K562 (cell line): ENCODE results near the gene MKLN1. TPM values are rescaled to one million over a fixed set of nuclear protein-coding genes. Genes with fewer than 3 reads are reported as not detected.

Experiments used
- ATAC-seq: fragments of 200-7000 bp; cut with Tn5 transposase; 3 replicates; pipeline ENCODE4 v1.9.1; 2020; ENCODE audit warnings: moderate library complexity
- BruUV-seq: library from RNA; stranded (reverse); fragments of 400-500 nt; replicated peaks from 2 replicates; lab custom pipeline; 2021; lab: Mats Ljungman, UMichigan
- CTCF ChIA-PET: fragments of 300-600 bp; formaldehyde crosslinking; extraction: SDS; loops from one replicate; lab custom pipeline; 2021; ENCODE audit warnings: low intra/inter-chr PET ratio; lab: Yijun Ruan, JAX
- POLR2A ChIA-PET: fragments of 300-600, 350-650 bp; sonication (Branson Sonifier 250); formaldehyde crosslinking; extraction: SDS; loops from one replicate; lab custom pipeline; 2021; ENCODE audit warnings: antibody characterized with exemption, inconsistent platforms; lab: Yijun Ruan, JAX
- DNase-seq, 4 experiments: peaks; one replicate each; pipeline versions ENCODE4 v3.0.0 to v3.0.0-alpha.2; 2011 to 2018; ENCODE audit warnings: low spot score in 3 of 4, mixed read lengths in 3 of 4; ENCODE audit errors: extremely low read depth in 1 of 4
- FAIRE-seq: peaks from 2 replicates; lab custom pipeline; 2011; peaks lifted over from hg19 to GRCh38; lab: Jason Lieb, UNC
- H2AFZ ChIP-seq: 2 replicates; pipeline ENCODE4 v1.6.0; 2011; ENCODE audit warnings: low read depth, low read length, control low read depth, inconsistent platforms
- H3K27ac ChIP-seq: fragments of 200-600 bp; 3 replicates; pipeline ENCODE4 v1.8.0; 2011; ENCODE audit warnings: low read depth, mild to moderate bottlenecking, control low read depth, inconsistent platforms, low read length, moderate library complexity, mixed read lengths; ENCODE audit errors: extremely low read depth
- H3K27me3 ChIP-seq, 2 experiments: fragments of 300-600 bp in 1 of 2; 2 replicates in 1 of 2; 3 replicates in 1 of 2; pipeline versions ENCODE4 v1.6.0 to v1.8.0; 2011; ENCODE audit warnings: inconsistent platforms in 2 of 2, low read length in 2 of 2, mild to moderate bottlenecking in 1 of 2, mixed read lengths in 1 of 2, moderate library complexity in 1 of 2; ENCODE audit not compliant: control insufficient read depth in 2 of 2, insufficient read depth in 2 of 2
- H3K36me3 ChIP-seq: fragments of 300-600 bp; 3 replicates; pipeline ENCODE4 v1.8.0; 2011; ENCODE audit warnings: mild to moderate bottlenecking, low read length, inconsistent platforms; ENCODE audit not compliant: control insufficient read depth, insufficient read depth
- H3K4me1 ChIP-seq, 2 experiments: fragments of 200-600 bp in 1 of 2; replicated peaks in 1 of 2; 2 replicates in 1 of 2; 3 replicates in 1 of 2; pipeline versions ENCODE4 v1.5.1 to v1.8.0; 2011; ENCODE audit warnings: inconsistent platforms in 2 of 2, low read length in 2 of 2, mild to moderate bottlenecking in 1 of 2, mixed read lengths in 1 of 2, moderate library complexity in 1 of 2; ENCODE audit not compliant: control insufficient read depth in 2 of 2, insufficient read depth in 2 of 2
- H3K4me2 ChIP-seq: 2 replicates; pipeline ENCODE4 v1.6.1; 2011; ENCODE audit warnings: low read length, control low read depth, inconsistent platforms, mixed read lengths; ENCODE audit not compliant: insufficient read depth
- H3K4me3 ChIP-seq: fragments of 200-600 bp; sonication (generic), shearing (Covaris generic); 2 replicates; pipeline ENCODE4 v1.5.1; 2016; ENCODE audit warnings: control low read depth, inconsistent platforms
- H3K79me2 ChIP-seq: fragments of 200-600 bp; 3 replicates; pipeline ENCODE4 v1.8.0; 2011; ENCODE audit warnings: low read length, inconsistent platforms; ENCODE audit not compliant: control insufficient read depth, insufficient read depth
- H3K9ac ChIP-seq, 2 experiments: 2 replicates each; pipeline versions ENCODE4 v1.6.0 to v1.6.1; 2011; ENCODE audit warnings: low read depth in 2 of 2, low read length in 2 of 2, control low read depth in 1 of 2, inconsistent platforms in 1 of 2, mild to moderate bottlenecking in 1 of 2, mixed read lengths in 1 of 2; ENCODE audit not compliant: insufficient read depth in 1 of 2
- H3K9me1 ChIP-seq: one replicate; pipeline ENCODE4 v1.6.0; 2011; ENCODE audit warnings: inconsistent platforms, mild to moderate bottlenecking, low read length, moderate library complexity; ENCODE audit not compliant: control insufficient read depth, insufficient read depth
- H3K9me3 ChIP-seq: replicated peaks from 2 replicates; pipeline ENCODE4 v1.5.1; 2011; ENCODE audit warnings: low read depth, low read length, inconsistent platforms; ENCODE audit not compliant: control insufficient read depth, insufficient read depth
- H4K20me1 ChIP-seq: replicated peaks from 2 replicates; pipeline ENCODE4 v1.6.1; 2011; ENCODE audit warnings: low read length, inconsistent platforms, mixed read lengths; ENCODE audit not compliant: control insufficient read depth, insufficient read depth
- BACH1 ChIP-seq: fragments of 200-800 bp; sonication (Bioruptor generic); IDR thresholded peaks from 2 replicates; pipeline ENCODE4 v1.6.1; 2016; ENCODE audit warnings: missing genetic modification characterization, missing compliant biosample characterization
- BDP1 ChIP-seq: IDR thresholded peaks from 3 replicates; pipeline ENCODE4 v1.6.1; 2011; ENCODE audit not compliant: insufficient read length, insufficient read depth
- CBFA2T2 ChIP-seq: fragments of 450-650 bp; conservative IDR thresholded peaks from 2 replicates; pipeline ENCODE4 v1.6.1; 2017; ENCODE audit warnings: mild to moderate bottlenecking
- CREM ChIP-seq: IDR thresholded peaks from 2 replicates; pipeline ENCODE4 v1.6.1; 2014; ENCODE audit warnings: antibody characterized with exemption, low read depth
- EHMT2 ChIP-seq: fragments of 450-650 bp; IDR thresholded peaks from 2 replicates; pipeline ENCODE4 v1.6.1; 2018; ENCODE audit warnings: antibody characterized with exemption
- GATAD2B ChIP-seq: fragments of 450-650 bp; IDR thresholded peaks from 2 replicates; pipeline ENCODE4 v1.6.1; 2017; ENCODE audit warnings: mild to moderate bottlenecking, borderline replicate concordance
- HMGN3 ChIP-seq: IDR thresholded peaks from 2 replicates; pipeline ENCODE4 v1.6.1; 2011; ENCODE audit warnings: borderline replicate concordance, low read depth, mild to moderate bottlenecking, mixed read lengths, low read length; ENCODE audit not compliant: insufficient read length; ENCODE audit errors: extremely low read depth
- HNRNPK ChIP-seq: fragments of 200-400 bp; formaldehyde crosslinking; IDR thresholded peaks from one replicate; pipeline ENCODE4 v1.6.1; 2018; ENCODE audit warnings: mild to moderate bottlenecking, low read depth, low read length; ENCODE audit not compliant: poor library complexity, severe bottlenecking
- MCM3 ChIP-seq: fragments of 450-650 bp; IDR thresholded peaks from 2 replicates; pipeline ENCODE4 v1.6.1; 2016
- POLR2AphosphoS5 ChIP-seq: IDR thresholded peaks from 2 replicates; pipeline ENCODE4 v1.6.1; 2011; ENCODE audit warnings: mild to moderate bottlenecking, low read depth, low read length, moderate library complexity; ENCODE audit not compliant: control insufficient read depth, insufficient read depth
- RAD51 ChIP-seq: fragments of 450-650 bp; IDR thresholded peaks from 2 replicates; pipeline ENCODE4 v1.7.1; 2016; ENCODE audit warnings: low read depth, mild to moderate bottlenecking, borderline replicate concordance
- RBBP5 ChIP-seq: fragments of 200-600 bp; sonication (generic); IDR thresholded peaks from 2 replicates; pipeline ENCODE4 v1.6.1; 2012; ENCODE audit warnings: borderline replicate concordance, mild to moderate bottlenecking, low read length, control low read depth, inconsistent platforms; ENCODE audit not compliant: insufficient read depth, poor library complexity, severe bottlenecking
- SMAD3 ChIP-seq: fragments of 450-650 bp; formaldehyde crosslinking; conservative IDR thresholded peaks from 2 replicates; pipeline ENCODE4 v1.4.0; 2020; ENCODE audit warnings: mild to moderate bottlenecking
- SNIP1 ChIP-seq: fragments of 450-650 bp; IDR thresholded peaks from 2 replicates; pipeline ENCODE4 v1.7.1; 2017; ENCODE audit warnings: low read depth, mild to moderate bottlenecking
- ZEB2 ChIP-seq: fragments of 450-650 bp; IDR thresholded peaks from 2 replicates; pipeline ENCODE4 v1.6.1; 2016
- ZFP36 ChIP-seq: fragments of 150-350 bp; IDR thresholded peaks from 2 replicates; pipeline ENCODE4 v1.6.1; 2018; ENCODE audit warnings: low read length, low read depth; ENCODE audit not compliant: partially characterized antibody
- ZKSCAN3 ChIP-seq: fragments of 250-450 bp; sonication (Bioruptor Pico); IDR thresholded peaks from 2 replicates; pipeline ENCODE4 v1.4.0; 2020
- WGBS: fragments of 100-300 bp; shearing (Covaris generic); methylation state at CpG from one replicate; pipeline ENCODE4 v1.1.6; 2016; ENCODE audit warnings: low coverage, mixed read lengths; ENCODE audit not compliant: insufficient coverage; ENCODE audit errors: missing lambda C conversion rate; 5-methylcytosine and 5-hydroxymethylcytosine counted together
- in situ Hi-C: fragments of 300-500 bp; cut with MboI; formaldehyde crosslinking; loops from 4 replicates; pipeline ENCODE4 v1.15.0; 2018; ENCODE audit warnings: inconsistent platforms, mixed read lengths
- intact Hi-C: fragments of 100-400 bp; cut with micrococcal nuclease; formaldehyde crosslinking; loops from 2 replicates; pipeline ENCODE4 v1.14.2; 2022
- polyA plus RNA-seq, 8 experiments: library from polyadenylated mRNA; depleted of rRNA in 4 of 8; stranded (reverse) in 5 of 8; unstranded in 3 of 8; fragments of >200 nt; fragmentation: Nextera tagmentation in 2 of 8; fragmentation: Illumina TruSeq in 1 of 8; extraction: Ambion mirVana in 2 of 8; extraction: Trizol in 1 of 8; gene quantifications; 2 replicates each; pipeline versions ENCODE4 v1.2.1 to v1.2.3, GENCODE V29; 2011 to 2014; ENCODE audit warnings: inconsistent platforms in 1 of 8, missing spikeins in 1 of 8
- total RNA-seq, 7 experiments: library from RNA; depleted of rRNA in 6 of 7; stranded (reverse); fragments of >200 nt in 6 of 7; fragmentation: Illumina TruSeq in 2 of 7; extraction: Trizol in 2 of 7; gene quantifications; 2 replicates each; pipeline versions ENCODE4 v1.2.1 to v1.2.3, GENCODE V29; 2011 to 2021; ENCODE audit warnings: low replicate concordance in 1 of 7
- TF ChIP-seq, protein P1 (sequence below): sonication (generic); formaldehyde crosslinking; IDR thresholded peaks from 2 replicates; pipeline ENCODE4 v1.8.0; 2022; ENCODE audit warnings: mild to moderate bottlenecking, missing genetic modification reagents

Gene MKLN1
- total and polyA plus RNA-seq, 9 of the 15 experiments (the other 6 are each of a cell fraction or from before 2014, with no cell fraction given): 18.6 to 80.4 (median 56.0) TPM

- TF ChIP-seq, protein P1, sequence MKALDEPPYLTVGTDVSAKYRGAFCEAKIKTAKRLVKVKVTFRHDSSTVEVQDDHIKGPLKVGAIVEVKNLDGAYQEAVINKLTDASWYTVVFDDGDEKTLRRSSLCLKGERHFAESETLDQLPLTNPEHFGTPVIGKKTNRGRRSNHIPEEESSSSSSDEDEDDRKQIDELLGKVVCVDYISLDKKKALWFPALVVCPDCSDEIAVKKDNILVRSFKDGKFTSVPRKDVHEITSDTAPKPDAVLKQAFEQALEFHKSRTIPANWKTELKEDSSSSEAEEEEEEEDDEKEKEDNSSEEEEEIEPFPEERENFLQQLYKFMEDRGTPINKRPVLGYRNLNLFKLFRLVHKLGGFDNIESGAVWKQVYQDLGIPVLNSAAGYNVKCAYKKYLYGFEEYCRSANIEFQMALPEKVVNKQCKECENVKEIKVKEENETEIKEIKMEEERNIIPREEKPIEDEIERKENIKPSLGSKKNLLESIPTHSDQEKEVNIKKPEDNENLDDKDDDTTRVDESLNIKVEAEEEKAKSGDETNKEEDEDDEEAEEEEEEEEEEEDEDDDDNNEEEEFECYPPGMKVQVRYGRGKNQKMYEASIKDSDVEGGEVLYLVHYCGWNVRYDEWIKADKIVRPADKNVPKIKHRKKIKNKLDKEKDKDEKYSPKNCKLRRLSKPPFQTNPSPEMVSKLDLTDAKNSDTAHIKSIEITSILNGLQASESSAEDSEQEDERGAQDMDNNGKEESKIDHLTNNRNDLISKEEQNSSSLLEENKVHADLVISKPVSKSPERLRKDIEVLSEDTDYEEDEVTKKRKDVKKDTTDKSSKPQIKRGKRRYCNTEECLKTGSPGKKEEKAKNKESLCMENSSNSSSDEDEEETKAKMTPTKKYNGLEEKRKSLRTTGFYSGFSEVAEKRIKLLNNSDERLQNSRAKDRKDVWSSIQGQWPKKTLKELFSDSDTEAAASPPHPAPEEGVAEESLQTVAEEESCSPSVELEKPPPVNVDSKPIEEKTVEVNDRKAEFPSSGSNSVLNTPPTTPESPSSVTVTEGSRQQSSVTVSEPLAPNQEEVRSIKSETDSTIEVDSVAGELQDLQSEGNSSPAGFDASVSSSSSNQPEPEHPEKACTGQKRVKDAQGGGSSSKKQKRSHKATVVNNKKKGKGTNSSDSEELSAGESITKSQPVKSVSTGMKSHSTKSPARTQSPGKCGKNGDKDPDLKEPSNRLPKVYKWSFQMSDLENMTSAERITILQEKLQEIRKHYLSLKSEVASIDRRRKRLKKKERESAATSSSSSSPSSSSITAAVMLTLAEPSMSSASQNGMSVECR: no peak
- no peak for TF ChIP-seq BDP1
Measured at GRCh38 chr7:131335639-131336381, 8.1 kb downstream of the MKLN1 start (continued).

DNA sequence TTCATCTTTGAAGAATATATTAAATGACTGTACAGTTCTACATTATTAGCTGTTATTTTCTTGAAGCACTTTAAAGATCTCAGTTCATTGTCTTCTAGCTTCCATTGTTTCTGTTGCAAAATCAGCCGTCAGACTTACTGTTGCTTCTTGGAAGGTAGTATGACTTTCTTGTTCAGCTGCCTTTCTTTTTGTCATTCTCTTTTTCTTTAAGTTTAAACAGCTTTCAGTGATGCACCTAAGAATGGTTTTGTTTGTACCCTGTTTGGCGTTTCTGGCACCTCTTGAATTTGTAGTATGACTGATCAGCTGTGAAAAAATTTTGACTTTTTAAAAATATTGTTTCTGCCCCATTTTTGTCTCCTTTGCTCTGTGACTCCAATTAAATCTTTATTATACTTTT, 9.3 kb downstream of the MKLN1 start:
- H4K20me1 ChIP-seq: no peaks in the 10 kb centered on the region
- POLR2A ChIA-PET: interaction anchor here (0.7 to 1.8 kb wide), 4 partner anchors 8 to 12 kb away, joined by 3 to 13 read pairs (median 3); partner anchors contain the start of gene MKLN1
- FAIRE-seq: peak; percentile 60
- H2AFZ ChIP-seq: no peak overlapping the region
- intact Hi-C loops (no loop called here), in situ Hi-C loops (no loop called here)
- peaks cover 20% of the 10 kb centered on the region for H3K9me3 ChIP-seq
- BruUV-seq: no TSS peak
- H3K4me1 ChIP-seq: peaks cover 0 to 2% of the 10 kb centered on the region in 2 experiments; a peak in 2 of 5 replicates
- peaks cover 96% of the 10 kb centered on the region for H3K79me2 ChIP-seq
- DNase-seq: peak; percentile 33 to 53 (median 40)
- H3K9me1 ChIP-seq: no peaks in the 10 kb centered on the region
- H3K36me3 ChIP-seq: peaks cover 15% of the 10 kb centered on the region
- H3K9ac ChIP-seq: no peak overlapping the region
- no peak overlapping the region for H3K27ac ChIP-seq
- CTCF ChIA-PET: no interaction called here
- no peak overlapping the region for H3K4me3 ChIP-seq
- H3K4me2 ChIP-seq: no peak overlapping the region
- ATAC-seq: peak; percentile 41; the same call in 1 of the 3 replicates
- WGBS: 70% methylated on average over 2 of the region's 2 CpGs
- no peaks in the 10 kb centered on the region for H3K27me3 ChIP-seq
- 0 out of 2 replicates have a peak, but pooled peaks have one; percentile 7 for TF ChIP-seq GATAD2B
- TF ChIP-seq CBFA2T2: no peak
- TF ChIP-seq MCM3: no peak
- no peak for TF ChIP-seq SNIP1
- no peak for TF ChIP-seq CREM
- no peak for TF ChIP-seq HMGN3
- no peak for TF ChIP-seq HNRNPK
- TF ChIP-seq POLR2AphosphoS5: no peak
- no peak for TF ChIP-seq ZFP36
- TF ChIP-seq ZKSCAN3 (CRISPR knock-in tag): no peak
- no peak for TF ChIP-seq BACH1 (tag)
- TF ChIP-seq EHMT2: peak; percentile 80
- TF ChIP-seq RAD51: no peak
- no peak for TF ChIP-seq RBBP5
- TF ChIP-seq ZEB2: peak; percentile 60; the same call in 1 of the 2 replicates
- TF ChIP-seq SMAD3 (CRISPR knock-in tag): no peak
